Breast epithelium (tissue), 3 donors: ENCODE results near the gene CD247.

Experiments
- POLR2AphosphoS5 ChIP-seq, 3 donors: sonication (generic); formaldehyde crosslinking; IDR thresholded peaks; one replicate each; pipeline ENCODE4 v1.6.1; 2017; ENCODE audit warnings: antibody characterized with exemption in 3 of 3
- TF ChIP-seq, protein P1 (sequence below), 3 donors: fragments of 450-650 bp; IDR thresholded peaks; one replicate each; pipeline ENCODE4 v1.5.1; 2016 to 2017; ENCODE audit warnings: antibody characterized with exemption in 3 of 3, mild to moderate bottlenecking in 3 of 3, moderate library complexity in 3 of 3

DNA sequence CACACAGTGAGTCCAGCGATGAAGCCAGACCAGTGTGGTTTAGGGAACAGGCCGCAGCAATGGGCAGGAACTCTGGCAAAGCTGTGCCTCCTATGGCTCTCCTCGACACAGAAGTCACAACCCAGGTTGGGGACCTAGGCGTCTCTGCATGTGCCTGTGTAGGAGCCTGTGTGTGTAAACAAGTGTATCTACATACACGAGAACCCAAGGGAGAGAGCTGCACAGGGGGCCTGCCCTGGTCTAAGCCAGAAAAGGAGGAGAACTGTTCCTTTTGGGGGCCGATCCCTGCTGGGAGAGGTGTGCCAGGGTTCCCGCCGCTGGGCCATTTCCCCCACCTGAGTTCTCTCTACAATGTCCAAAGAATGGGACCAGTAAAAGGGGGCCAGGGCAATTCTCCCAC is 56.0 kb downstream of the CD247 start:
- TF ChIP-seq, protein P1, sequence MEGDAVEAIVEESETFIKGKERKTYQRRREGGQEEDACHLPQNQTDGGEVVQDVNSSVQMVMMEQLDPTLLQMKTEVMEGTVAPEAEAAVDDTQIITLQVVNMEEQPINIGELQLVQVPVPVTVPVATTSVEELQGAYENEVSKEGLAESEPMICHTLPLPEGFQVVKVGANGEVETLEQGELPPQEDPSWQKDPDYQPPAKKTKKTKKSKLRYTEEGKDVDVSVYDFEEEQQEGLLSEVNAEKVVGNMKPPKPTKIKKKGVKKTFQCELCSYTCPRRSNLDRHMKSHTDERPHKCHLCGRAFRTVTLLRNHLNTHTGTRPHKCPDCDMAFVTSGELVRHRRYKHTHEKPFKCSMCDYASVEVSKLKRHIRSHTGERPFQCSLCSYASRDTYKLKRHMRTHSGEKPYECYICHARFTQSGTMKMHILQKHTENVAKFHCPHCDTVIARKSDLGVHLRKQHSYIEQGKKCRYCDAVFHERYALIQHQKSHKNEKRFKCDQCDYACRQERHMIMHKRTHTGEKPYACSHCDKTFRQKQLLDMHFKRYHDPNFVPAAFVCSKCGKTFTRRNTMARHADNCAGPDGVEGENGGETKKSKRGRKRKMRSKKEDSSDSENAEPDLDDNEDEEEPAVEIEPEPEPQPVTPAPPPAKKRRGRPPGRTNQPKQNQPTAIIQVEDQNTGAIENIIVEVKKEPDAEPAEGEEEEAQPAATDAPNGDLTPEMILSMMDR (IDR thresholded peaks at IDR 0.05): no peak
- no peak for TF ChIP-seq POLR2AphosphoS5 (IDR thresholded peaks at IDR 0.05)
